ENCODE measurements around the gene DAPK2.

- TF ChIP-seq, protein P1, sequence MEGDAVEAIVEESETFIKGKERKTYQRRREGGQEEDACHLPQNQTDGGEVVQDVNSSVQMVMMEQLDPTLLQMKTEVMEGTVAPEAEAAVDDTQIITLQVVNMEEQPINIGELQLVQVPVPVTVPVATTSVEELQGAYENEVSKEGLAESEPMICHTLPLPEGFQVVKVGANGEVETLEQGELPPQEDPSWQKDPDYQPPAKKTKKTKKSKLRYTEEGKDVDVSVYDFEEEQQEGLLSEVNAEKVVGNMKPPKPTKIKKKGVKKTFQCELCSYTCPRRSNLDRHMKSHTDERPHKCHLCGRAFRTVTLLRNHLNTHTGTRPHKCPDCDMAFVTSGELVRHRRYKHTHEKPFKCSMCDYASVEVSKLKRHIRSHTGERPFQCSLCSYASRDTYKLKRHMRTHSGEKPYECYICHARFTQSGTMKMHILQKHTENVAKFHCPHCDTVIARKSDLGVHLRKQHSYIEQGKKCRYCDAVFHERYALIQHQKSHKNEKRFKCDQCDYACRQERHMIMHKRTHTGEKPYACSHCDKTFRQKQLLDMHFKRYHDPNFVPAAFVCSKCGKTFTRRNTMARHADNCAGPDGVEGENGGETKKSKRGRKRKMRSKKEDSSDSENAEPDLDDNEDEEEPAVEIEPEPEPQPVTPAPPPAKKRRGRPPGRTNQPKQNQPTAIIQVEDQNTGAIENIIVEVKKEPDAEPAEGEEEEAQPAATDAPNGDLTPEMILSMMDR (IDR thresholded peaks at IDR 0.05 in 4 of 5, conservative IDR thresholded peaks at IDR 0.05 in 1 of 5), result no peak
- no peak for TF ChIP-seq POLR2A (IDR thresholded peaks at IDR 0.05)
These were observed 176.3 kb downstream of the DAPK2 start for GRCh38 chr15:63870043-63870394.
